GM18502 (cell line): Measurements from ENCODE around the gene NEGR1.

Experiments
- ATAC-seq: cut with Tn5 transposase; IDR thresholded peaks from one replicate; pipeline ENCODE4 v1.9.1; 2021; ENCODE audit warnings: mild to moderate bottlenecking; ENCODE audit not compliant: unreplicated experiment, poor library complexity

Gene NEGR1

GRCh38 chr1:71737768-71738167, 544.6 kb downstream of the NEGR1 start:
- no peak for ATAC-seq

DNA sequence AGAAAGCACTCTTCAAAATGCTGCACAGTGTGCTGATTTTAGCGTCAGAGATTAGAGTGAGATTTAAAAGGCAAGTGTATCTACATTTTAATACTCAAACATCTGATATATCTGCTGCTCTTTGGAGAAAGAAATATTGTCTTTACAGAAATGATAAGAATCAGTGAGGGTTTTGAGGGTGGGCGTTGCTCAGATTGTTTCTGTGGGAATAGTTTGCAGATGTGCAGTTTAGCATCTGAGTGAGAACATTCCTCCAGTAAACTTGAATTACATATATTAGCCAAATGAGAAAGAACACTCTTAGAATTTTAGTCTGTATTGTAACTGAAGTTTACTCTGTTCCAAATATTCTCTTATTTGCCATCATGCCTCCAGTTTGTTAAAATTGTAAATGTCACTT, 549.2 kb downstream of the NEGR1 start:
- no peak for ATAC-seq

DNA sequence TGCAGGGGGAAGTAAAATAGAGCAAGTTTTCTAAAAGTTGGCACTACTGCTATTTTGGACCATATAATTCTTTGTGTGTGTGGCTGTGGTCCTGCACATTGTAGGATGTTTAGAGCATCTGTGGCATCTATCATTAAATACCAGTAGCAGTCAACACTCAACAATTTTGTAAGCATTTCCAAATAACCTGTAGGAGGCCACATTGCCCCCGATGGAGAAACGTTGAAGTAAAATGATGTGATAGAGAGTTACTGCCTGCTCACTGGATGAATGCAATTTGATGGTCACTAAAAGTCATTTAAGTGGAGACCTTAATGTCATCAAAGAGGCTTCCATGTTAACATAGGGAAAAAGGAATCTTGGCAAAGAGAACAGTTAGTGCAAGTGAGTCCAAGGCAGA, 560.8 kb downstream of the NEGR1 start:
- no peak for ATAC-seq

- no peak for ATAC-seq
Measured at GRCh38 chr1:71719330-71719729, 563.0 kb downstream of the NEGR1 start.

DNA sequence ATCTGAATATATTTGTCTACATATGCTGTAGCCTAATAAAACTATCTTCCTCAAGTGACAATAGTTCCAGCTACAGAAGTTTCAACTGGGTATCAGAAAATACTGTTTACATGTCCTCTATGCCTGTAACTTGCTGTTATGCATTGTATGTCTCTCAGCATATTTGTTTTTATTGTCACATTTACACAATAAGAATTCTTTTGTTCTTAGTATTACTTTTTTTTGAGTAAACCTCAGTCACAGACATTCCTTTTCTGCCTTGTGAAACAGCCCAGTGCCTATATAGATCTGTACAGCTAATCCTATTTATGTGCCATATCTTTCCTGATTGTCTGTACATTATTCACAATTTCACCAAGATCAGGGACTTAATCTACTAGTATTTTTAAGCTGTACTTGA, 565.2 kb downstream of the NEGR1 start:
- no peak for ATAC-seq

GRCh38 chr1:71711456-71711855, 570.9 kb downstream of the NEGR1 start:
- no peak for ATAC-seq

DNA sequence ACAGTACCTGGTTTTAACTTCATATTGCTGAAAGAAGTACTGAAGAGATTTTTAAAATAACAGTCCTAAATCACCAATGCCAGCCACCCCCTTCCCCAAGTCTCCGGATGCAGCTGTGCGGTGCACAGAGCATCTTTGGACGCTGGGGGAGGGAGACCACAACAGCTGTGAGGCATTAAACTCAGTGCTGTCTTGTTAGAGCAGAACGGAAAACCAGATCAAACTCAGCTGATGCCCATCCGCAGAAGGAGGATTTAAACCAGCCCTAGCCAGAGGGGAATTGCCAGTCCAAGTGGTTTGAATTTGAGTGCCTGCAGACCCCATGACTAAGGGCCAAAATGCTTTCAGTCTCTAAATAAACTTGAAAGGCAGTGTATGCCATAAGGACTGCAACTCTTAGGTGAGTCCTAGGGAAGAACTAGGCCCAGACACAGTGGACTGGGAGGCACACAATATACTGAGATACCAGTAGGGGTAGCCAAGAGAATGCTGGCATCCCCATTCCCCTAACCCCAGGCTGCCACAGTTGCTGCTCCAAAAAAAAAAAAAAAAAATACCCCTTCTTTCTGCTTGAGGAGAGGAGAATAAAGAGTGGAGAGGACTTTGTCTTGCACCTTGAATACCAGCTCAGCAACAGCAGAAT, 576.2 kb downstream of the NEGR1 start:
- ATAC-seq = no peak

GRCh38 chr1:71698186-71698585, 584.2 kb downstream of the NEGR1 start:
- no peak for ATAC-seq

DNA sequence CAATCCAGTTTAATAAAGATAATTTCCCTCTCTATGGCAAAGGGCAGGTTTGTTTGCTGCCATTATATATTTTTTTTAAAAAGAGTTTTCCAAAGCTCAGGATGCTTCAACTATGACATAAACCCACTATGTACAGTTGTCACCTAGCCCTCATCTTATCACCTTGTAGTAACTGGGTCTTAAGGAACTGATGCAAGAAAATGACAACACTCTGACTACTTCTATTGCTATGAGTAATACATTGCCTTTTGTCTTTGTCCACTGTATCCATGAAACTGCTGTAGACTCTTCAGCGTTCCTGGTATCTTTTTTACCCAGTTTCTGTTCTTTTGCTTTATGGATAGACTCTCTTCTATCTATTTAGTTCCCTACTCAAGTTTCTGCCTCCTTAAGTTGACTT, 586.5 kb downstream of the NEGR1 start:
- ATAC-seq = no peak

GRCh38 chr1:71695084-71695483, 587.3 kb downstream of the NEGR1 start:
- ATAC-seq = no peak

GRCh38 chr1:71693581-71693980, 588.8 kb downstream of the NEGR1 start:
- ATAC-seq = no peak

DNA sequence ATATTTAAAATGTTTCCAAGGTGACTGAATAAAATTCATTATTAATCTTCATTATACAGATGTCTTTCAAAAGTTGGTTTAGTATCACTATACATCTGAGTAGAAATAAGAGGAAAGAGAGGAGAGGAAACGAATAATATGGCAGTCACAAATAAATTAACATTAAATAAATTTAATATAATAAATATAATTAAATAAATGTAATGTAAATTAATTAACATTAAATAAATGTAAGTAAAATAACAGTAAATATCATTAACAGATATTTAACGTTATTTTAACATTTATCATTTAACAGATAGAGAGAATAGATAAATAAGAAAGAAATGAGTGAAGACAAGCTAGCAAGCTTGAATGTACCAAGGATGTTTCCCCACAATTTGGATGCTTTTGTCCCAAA, 592.7 kb downstream of the NEGR1 start:
- no peak for ATAC-seq

- ATAC-seq = no peak
Measured at GRCh38 chr1:71687376-71687775, 595.0 kb downstream of the NEGR1 start.

DNA sequence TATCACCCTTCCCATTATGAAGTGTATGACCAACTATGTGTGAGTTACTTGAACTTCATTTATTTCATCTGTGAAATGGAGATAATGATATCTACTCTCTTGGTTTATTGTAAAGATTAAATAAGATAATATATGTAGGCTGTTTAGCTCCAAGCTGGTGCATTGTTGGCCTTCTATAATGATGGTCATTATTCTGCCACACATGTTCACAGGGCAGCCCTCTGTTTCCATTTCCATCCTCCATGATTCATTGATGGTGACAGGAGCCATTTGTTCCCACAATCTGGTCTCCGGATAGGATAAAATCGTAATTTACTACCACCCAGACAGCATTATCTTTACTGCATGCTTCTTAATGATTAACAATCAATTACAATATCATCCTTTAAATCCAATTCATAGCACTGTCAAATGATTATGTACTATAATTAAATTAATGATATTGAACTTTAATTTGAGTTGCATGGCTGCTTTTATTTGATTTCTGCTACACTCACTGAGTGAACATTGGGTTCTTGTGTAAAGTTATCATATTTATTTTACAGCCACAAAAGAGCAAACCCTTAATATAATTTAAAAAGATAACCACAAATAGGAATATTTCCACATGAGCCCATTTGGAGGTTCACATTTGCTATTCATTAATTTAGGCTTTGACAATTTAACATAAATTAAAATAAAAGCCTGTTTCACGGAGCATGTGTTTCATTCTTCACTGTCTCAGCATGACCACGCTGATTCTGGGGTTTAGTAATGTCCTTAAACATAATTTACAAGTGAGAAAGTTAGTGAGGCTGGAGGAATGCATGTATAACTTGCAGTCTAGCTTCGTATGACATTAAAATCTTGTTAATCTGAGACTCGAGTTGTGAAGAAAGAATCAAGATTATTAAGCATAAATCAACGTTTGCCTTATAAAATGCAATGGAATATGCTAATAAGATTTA, 605.1 kb downstream of the NEGR1 start:
- no peak for ATAC-seq

- no peak for ATAC-seq
Measured at GRCh38 chr1:71668065-71668464, 614.3 kb downstream of the NEGR1 start.

- ATAC-seq = no peak
Measured at GRCh38 chr1:71667216-71667615, 615.1 kb downstream of the NEGR1 start.

DNA sequence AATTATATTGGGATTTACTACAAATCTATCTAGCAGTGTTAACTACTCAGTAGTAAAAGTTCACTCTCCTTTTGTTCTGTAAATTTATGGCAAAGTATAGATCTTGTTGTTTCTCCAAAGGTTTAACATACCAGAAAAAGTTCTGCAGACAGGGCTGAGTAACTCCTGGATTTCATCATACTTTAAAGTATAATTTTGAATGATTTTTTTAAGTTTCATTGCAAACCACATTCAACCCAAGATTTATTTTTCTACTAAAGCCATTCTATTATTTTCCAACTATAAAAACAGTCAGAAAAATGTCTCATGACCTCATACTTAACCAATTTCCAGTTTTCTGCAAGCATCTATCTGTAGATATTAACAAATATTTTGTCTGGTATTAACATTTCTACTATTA, 615.7 kb downstream of the NEGR1 start:
- ATAC-seq = no peak

DNA sequence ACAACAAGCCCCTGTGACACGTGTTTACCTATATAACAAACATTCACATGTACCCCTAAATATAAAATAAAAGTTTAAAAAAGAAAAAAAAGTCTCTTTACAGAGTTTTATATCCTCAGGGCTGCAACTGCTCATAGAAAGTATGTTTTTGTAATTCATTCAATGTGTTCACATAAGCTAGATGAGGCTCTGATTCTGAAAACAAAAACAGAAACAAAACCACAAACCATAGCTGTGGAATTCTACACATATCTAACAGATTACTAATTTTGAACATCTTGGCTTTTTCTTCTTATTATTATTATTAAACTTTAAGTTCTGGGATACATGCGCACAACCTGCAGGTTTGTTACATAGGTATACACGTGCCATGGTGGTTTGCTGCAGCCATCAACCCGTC, 621.9 kb downstream of the NEGR1 start:
- no peak for ATAC-seq

DNA sequence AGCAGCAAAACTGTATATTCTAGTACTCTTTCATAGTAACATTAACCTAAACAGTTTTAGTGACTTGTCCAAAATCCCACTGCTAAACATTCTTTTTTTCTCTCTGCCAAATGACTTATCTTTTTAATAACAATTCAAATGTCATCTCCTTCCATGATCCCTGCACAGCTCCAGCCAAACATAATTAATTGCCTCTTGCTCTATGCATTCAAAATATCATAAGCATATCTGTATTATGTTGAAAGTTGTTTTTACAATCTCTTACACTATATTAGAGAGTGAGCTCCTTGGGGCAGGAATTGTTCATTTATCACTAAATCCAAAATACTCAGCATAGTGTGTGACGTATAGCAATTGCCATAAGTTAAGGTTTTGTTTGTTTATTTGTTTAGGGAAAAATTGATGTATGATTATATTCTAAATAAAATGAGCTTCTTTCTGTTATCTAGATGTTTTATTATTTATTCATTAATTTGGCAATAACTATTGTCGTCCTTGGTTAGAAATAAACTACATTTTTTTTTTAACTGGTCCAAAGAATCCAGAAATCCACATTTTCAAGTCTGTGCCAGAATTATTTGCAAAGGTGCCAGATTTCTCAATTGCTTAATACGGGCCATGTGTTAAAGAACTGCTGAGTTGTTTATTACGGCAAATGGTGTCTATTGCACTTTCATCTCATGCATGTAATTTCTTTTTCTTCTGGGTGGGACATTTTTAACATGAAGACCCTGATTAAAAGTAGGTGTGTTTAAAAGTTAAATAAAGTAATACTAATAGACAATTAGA, 624.3 kb downstream of the NEGR1 start:
- no peak for ATAC-seq

GRCh38 chr1:71656902-71657301, 625.4 kb downstream of the NEGR1 start:
- ATAC-seq = no peak

- no peak for ATAC-seq
Measured at GRCh38 chr1:71655604-71656003, 626.7 kb downstream of the NEGR1 start.
